GM18519 (cell line): ENCODE data around the gene H1-8.
"Not testable (repeated sequence)": the region's sequence is repeated elsewhere in the genome, so short reads cannot be mapped to it uniquely, and the experiment has no call there.

ENCODE experiments used
- ATAC-seq: cut with Tn5 transposase; IDR thresholded peaks from one replicate; pipeline ENCODE4 v1.9.1; 2021; ENCODE audit warnings: mild to moderate bottlenecking, moderate library complexity; ENCODE audit not compliant: unreplicated experiment, low FRiP score

The H1-8 gene

DNA sequence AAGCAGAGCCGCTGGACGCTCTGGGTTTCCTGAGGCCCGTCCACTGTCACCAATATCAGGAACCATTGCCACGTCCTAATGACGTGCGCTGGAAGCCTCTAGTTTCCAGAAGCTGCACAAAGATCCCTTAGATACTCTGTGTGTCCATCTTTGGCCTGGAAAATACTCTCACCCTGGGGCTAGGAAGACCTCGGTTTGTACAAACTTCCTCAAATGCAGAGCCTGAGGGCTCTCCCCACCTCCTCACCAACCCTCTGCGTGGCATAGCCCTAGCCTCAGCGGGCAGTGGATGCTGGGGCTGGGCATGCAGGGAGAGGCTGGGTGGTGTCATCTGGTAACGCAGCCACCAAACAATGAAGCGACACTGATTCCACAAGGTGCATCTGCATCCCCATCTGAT, 11.3 kb upstream of the H1-8 start:
- ATAC-seq: no peak

DNA sequence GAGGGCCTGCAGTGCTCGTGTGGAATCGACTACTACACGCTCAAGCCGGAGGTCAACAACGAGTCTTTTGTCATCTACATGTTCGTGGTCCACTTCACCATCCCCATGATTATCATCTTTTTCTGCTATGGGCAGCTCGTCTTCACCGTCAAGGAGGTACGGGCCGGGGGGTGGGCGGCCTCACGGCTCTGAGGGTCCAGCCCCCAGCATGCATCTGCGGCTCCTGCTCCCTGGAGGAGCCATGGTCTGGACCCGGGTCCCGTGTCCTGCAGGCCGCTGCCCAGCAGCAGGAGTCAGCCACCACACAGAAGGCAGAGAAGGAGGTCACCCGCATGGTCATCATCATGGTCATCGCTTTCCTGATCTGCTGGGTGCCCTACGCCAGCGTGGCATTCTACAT, 10.7 kb upstream of the H1-8 start:
- ATAC-seq: no peak

DNA sequence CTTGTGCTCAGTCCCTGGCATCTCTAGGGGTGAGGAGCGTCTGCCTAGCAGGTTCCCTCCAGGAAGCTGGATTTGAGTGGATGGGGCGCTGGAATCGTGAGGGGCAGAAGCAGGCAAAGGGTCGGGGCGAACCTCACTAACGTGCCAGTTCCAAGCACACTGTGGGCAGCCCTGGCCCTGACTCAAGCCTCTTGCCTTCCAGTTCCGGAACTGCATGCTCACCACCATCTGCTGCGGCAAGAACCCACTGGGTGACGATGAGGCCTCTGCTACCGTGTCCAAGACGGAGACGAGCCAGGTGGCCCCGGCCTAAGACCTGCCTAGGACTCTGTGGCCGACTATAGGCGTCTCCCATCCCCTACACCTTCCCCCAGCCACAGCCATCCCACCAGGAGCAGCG, 9.6 kb upstream of the H1-8 start:
- ATAC-seq: no peak

DNA sequence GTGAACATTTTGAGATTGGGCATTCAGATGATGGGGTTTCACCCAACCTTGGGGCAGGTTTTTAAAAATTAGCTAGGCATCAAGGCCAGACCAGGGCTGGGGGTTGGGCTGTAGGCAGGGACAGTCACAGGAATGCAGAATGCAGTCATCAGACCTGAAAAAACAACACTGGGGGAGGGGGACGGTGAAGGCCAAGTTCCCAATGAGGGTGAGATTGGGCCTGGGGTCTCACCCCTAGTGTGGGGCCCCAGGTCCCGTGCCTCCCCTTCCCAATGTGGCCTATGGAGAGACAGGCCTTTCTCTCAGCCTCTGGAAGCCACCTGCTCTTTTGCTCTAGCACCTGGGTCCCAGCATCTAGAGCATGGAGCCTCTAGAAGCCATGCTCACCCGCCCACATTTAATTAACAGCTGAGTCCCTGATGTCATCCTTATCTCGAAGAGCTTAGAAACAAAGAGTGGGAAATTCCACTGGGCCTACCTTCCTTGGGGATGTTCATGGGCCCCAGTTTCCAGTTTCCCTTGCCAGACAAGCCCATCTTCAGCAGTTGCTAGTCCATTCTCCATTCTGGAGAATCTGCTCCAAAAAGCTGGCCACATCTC, 8.4 kb upstream of the H1-8 start:
- ATAC-seq: no peak

DNA sequence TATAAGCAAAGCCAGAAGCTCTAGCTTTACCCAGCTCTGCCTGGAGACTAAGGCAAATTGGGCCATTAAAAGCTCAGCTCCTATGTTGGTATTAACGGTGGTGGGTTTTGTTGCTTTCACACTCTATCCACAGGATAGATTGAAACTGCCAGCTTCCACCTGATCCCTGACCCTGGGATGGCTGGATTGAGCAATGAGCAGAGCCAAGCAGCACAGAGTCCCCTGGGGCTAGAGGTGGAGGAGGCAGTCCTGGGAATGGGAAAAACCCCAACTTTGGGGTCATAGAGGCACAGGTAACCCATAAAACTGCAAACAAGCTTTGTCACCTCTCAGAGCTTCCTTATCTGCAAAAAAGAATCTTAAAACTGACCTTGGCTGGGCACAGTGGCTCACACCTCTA, 7.9 kb upstream of the H1-8 start:
- no peak for ATAC-seq

DNA sequence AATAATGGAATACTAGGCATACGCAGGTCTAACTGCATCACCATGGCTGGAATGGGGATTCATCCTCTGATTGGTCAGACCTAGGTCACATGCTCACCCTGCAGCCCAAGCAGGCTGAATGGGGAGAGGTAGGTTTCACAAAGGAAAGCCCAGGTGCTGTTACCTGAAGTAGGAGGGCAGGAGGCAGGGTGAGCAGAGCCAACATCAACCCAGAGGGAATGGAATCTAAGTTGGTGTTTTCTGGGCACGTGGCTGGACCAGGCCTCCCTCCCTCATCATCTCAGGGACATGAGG, 6.7 kb upstream of the H1-8 start:
- no peak for ATAC-seq

DNA sequence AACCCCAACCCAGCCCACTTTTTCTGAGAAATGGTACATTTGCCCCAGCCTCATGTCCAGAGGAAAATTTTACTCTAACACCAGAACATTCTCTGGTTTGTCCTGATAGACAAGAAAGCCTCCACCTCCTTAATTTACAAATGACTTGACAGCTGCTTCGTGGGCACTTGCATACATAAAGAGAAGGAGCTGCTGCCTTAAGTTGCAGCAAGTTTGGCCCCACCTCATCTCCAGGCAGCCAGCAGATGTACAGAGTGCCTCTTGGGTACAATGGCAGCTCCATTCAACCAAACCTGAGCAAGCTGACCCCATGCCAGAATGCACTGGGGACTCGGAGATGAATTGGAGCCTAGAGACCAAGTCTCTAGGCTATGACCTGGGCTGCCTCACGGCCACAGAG, 6.2 kb upstream of the H1-8 start:
- ATAC-seq: no peak

DNA sequence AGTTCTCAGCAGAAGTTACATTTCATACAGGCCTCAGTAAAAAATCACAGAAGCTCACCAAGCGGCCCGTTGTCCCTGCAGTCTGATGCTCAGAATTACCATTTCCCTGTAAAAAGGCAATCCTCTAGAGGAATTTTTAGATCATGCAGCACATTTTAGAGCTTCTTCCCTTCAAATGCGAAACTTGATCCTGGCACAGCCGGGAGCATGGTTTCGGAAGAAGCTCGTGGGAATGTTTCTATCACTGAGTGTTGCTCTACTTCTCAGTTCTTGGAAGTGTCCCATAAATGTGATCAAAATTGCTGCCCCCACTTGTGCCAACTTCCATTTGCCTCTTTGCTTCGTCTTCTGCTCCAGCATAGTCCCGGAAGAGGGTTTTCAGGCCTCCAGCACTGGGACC, 3.8 kb upstream of the H1-8 start:
- no peak for ATAC-seq

DNA sequence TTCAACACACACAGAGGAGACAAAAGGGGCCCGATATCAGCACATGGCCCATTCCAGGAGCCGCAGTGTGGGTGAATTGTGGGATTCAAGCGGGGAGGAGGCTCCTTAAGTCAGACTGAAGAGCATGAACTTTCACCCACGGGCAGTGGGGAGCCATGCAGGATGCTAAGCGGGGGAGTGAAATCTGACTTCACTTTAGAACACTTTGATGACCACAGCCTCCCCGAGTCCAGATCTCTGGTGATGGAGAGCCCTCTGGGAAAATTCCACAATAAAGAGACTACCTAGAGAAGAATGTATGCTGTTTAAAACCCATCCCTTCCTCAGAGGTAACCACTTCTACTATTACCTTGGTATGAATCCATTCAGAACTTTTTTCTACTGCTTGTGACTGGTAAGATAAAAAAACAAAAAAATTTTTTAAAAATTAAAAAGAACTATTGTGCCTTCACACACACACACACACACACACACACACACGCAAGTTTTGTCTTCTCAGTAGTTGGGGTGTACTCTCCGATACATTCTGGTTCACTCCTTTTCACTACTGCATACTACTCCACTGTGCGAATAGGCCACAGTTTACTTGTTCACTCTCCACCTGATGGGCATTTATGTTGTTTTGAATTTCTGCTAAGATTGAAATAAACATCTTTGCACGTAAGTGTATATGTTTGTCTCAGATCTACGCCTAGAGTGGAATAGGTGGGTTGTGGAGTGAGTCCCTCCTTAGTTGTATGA, 2.0 kb upstream of the H1-8 start:
- no peak for ATAC-seq

DNA sequence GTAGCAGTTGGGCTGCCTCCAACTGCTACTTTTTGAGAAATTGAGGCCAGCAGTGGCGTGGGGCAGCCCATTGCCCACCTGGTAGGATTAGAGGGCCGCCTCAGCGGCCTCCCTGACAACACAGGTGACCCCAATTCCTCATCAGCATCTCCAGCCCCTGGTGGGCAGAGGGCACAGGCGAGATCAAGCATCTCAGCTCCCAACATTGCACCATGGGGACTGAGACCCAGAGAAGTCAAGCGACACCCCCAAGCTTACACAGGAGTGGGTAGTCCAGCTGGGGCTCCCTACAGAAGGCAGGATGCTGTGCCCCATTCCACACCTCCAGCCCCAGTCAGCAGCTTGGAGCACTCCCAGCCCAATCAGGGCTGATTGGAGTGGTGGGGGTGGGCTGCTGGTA, 228 bp upstream of the H1-8 start:
- no peak for ATAC-seq

DNA sequence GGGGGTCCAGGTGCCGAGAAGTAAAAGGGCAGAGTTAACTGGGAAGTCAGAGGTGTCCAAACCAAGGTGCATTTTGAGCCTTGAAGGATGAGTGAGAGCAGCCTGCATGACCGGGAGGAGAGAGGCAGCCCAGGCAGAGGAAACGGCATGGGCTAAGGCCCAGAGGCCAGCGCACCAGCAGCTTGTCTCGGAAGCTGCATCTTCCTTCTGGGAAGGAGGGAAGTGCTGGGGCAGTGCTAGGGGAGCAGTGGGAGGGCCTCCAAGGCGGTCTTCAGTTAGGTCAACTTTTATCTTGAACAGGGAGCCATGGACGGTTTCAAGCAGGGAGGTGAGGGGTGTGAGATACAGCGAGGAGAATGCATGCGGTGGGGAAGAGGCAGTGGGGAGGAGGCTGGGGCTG, 1.0 kb downstream of the H1-8 start:
- ATAC-seq: no peak

DNA sequence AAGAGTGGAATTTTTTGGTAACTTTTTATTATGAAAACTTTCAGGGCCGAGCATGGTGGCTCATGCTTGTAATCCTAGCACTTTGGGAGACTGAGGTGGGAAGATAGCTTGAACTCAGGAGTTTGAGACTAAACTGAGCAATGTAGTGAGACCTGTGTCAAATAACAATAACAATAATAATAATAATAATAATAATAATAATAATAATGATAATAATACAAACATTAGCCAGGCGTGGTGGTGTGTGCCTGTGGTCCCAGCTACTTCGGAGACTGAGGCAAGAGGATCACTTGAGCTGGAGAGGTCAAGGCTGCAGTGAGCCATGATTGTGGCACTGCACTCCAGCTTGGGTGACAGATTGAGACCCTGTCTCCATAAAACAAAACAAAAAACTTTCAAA, 3.0 kb downstream of the H1-8 start:
- ATAC-seq: not testable (repeated sequence)

DNA sequence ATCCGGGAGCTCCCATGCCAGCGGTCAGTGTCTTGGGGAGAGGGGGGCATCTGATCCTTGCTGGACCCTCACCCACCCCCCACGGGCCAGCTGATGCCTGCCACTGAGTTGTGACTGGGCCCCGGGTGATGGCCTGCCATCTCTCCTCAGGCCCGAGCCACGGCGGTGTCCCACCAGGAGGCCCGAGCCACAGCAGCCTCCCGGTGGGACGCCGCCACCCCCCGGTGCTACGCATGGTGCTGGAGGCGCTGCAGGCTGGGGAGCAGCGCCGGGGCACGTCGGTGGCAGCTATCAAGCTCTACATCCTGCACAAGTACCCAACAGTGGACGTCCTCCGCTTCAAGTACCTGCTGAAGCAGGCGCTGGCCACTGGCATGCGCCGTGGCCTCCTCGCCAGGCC, 4.3 kb downstream of the H1-8 start:
- ATAC-seq: no peak

DNA sequence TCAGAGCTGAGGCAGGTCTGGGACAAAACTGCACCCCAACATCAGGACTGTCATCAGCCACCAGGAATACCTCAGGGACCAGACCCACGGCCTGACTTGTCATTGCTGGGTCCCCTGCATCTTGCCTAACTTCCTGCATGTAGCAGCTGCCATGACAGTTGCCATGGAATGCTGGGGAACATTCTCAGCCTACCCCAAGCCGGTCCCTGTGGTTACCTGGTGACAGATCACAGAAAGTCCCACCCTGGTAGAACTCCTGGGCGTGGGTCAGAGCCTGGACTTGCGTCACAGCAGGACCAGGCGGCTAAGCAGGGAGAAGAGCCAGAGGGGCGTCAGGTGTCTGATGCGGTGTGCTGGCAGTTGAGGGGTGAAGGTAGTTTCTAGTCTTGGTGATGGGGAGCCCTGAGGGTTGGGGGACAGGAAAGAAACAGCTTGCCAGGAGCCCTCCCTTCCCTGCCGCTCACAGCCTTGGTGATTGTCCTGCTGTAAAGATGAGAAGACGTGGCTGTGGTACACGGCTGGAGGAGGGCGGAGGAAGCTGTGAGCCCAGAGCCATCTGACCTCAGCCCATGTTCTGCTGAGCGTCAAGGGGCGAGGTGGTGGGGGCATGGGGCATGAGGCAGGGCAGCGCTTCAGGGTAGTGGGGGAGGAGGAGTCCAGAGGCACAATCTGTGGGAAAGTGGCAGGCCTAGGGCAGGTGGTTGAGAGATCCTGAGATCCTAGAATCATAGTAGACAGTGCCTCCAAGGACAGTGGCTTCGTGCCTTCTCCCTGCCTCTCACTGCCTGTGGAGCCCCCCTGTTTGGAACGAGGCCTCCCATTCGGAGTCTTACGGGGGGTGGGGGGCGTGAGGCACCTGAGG, 5.4 kb downstream of the H1-8 start:
- ATAC-seq: no peak

DNA sequence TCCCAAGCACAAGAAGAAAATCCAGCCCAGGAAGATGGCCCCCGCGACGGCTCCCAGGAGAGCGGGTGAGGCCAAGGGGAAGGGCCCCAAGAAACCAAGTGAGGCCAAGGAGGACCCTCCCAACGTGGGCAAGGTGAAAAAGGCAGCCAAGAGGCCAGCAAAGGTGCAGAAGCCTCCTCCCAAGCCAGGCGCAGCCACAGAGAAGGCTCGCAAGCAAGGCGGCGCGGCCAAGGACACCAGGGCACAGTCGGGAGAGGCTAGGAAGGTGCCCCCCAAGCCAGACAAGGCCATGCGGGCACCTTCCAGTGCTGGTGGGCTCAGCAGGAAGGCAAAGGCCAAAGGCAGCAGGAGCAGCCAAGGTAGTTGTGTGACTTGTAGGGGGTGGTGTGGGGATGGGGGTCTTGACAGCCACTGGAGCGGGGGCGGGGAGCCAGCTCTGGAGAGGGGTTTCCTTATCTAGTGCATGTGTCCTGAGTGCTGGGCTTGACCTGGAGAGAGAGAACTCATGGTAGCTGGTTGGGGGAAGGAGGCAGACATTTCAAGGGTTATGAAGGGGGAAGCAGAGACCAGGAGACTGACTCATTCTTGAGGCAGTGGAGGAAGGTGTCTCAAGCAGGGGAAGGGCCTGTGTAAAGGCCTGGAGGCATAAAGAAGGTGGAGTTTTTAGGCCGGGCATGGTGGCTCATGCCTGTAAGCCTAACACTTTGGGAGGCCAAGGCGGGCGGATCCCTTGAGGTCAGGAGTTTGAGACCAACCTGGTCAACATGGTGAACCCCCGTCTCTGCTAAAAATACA, 6.2 kb downstream of the H1-8 start:
- no peak for ATAC-seq

DNA sequence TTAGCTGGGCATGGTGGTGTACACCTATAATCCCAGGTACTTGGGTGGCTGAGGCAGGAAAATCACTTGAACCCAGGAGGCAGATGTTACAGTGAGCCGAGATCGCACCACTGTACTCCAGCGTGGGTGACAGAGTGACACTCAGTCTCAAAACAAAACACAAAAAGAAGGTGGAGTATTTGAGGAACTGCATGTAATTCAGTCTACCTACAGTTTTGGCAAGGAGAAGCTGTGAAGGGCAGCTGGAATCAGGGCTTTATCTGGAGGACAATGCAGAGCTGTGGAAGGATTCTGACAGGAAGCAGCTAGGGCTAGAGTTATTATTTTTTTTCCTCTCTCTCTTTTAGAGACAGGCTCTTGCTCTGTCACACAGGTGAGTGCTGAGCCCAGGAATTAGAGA, 6.8 kb downstream of the H1-8 start:
- ATAC-seq: no peak

DNA sequence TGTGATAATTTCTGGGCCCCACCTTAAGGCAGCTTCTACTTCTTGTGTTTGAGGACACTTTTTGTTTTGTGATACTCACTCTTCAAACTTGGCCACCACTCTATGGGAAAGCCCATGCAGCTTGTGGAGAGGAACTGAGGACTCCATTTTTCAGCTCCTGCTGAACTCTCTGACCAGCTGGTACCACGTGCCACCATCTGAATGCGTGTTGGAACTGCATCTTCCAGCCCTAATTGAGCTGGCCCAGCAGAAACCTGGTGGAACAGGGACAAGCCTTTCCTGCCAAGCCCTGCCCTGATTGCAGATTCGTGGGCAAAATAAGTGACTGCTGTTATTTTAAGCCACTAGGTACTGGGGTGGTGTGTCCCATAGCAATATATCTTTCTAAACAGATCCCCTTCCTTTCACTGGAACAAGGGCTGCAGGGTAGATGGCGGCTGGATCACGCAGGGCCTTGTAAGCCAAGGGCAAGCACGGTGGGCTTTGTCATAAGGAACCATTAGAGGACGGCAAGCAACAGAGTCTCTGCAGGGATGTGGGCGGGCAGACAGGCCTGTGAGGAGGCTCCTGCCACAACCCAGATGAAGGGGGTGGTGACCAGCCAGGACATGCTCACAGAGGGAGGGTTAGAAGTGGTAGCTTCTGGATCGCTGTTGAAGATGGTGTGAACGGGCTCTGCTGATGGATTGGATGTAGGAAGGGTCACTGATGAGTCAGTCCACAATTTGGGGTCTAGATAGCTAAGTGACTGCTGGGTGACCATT, 9.5 kb downstream of the H1-8 start:
- no peak for ATAC-seq

DNA sequence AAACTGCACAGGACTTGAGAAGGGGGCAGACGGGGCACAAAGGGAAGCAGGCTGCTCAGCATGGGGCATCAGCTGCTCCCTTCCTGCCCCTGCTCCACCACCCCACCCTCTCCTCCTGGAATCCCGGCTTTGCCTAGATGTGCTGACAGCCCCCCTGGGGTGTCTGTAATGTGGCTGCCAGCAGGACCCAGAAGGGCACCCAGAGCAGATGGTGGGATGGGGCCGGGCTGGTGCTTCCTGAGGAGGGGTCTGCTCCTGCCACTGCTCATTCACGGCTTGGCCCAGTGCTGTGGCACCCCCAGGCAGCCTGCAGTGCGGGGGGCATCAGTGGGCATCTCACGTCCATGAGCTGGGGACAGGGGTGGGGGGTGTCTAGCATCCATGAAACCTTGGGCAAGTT, 10.2 kb downstream of the H1-8 start:
- ATAC-seq: no peak

DNA sequence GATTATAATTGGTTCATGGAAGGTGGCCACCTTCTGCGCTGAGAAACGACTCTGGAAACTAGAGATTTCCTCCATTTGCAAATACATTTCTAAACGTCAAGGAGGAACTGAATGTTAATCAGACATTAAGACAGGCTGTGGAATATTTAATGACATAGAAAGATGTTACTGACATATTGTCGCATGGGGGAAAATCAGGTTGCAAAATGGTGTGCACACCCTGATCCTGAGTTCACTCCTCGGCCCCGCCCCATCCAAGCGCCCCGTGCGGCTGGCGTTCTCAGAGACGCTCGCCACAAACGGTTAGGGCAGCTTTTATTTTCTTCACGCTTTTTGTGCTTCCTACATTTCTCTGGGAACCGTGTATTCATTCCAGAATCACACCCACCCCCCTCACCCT, 10.7 kb downstream of the H1-8 start:
- ATAC-seq: no peak

DNA sequence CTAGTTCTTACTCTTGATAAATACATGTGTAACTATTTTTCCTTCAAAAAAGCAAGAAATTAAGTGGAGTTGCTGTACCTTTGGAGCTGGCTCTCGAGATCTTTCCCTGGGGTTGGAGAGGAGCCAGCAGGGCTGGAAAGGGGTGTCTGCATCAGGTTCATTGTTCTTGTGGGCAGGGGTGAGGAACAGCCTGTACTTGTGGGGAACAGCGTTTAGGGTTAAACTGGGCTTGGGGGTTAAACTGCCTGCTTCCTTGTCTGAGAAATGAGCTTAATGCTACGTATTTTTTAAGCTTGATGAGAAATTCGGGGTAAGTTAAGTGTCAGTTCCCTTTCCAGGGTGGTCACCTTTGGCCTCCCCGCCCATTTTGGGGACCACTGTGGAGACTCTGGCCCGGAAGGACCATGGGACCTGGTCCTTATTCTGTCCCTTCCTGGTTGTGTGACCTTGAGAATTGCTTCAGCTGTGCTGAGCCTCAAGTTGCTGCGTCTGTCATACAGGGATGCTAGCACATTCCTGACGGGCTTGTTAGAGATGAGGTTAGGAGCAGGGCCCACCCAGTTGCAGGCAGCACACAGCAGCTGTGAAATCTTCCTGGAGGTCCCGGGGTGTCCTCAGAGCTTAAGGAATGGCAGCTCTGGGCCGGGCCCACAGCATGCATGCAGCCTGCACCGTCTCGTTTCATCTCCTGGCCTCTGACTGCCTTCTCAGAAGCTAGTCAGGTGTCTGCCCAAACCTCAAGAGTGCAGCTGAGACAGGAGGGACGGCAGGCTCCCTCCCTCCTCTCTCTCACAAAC, 11.6 kb downstream of the H1-8 start:
- ATAC-seq: no peak
